KBM-7 (cell line): ENCODE data around the gene PRR20A.
"Not testable (repeated sequence)": the region's sequence is repeated elsewhere in the genome, so short reads cannot be mapped to it uniquely, and the experiment has no call there.

Source experiments
- DNase-seq: peaks from one replicate; pipeline ENCODE4 v3.0.0-alpha.2; 2015
- in situ Hi-C: fragments of 300-500 bp; cut with MboI; formaldehyde crosslinking; loops from 2 replicates; pipeline ENCODE4 v1.14.3; 2020; ENCODE audit warnings: low sequenced_read_pairs, low pct_unique_long_range_greater_than_20kb, mixed read lengths

Gene PRR20A

GRCh38 chr13:57140235-57140968 lies at the start of gene PRR20A:
Gene PRR20A, plus strand, starts transcription at chr13:57140918. Its CDS starts 387 bp downstream, at chr13:57141305.
- DNase-seq, in situ Hi-C loops: not testable (repeated sequence)

GRCh38 chr13:57114945-57115344 lies 25.8 kb upstream of the PRR20A start:
- in situ Hi-C loops = no loop called here
- no peak for DNase-seq

GRCh38 chr13:57123681-57124080 lies 17.0 kb upstream of the PRR20A start:
- DNase-seq = no peak
- in situ Hi-C loops = no loop called here

GRCh38 chr13:57128909-57129308 lies 11.8 kb upstream of the PRR20A start:
- no peak for DNase-seq
- in situ Hi-C loops = no loop called here

- no peak for DNase-seq
- in situ Hi-C loops = no loop called here
These were observed 4.6 kb upstream of the PRR20A start for GRCh38 chr13:57136093-57136492.

- in situ Hi-C loops = no loop called here
These were observed 3.1 kb upstream of the PRR20A start for GRCh38 chr13:57137585-57137984.

GRCh38 chr13:57138988-57139387 lies 1.7 kb upstream of the PRR20A start:
- no peak for DNase-seq
- in situ Hi-C loops = no loop called here

More at GRCh38 chr13:57137585-57137984, 3.1 kb upstream of the PRR20A start:
- DNase-seq = no peak

GRCh38 chr13:57139781-57140180 lies 937 bp upstream of the PRR20A start:
- in situ Hi-C loops, DNase-seq: not testable (repeated sequence)

- in situ Hi-C loops, DNase-seq: not testable (repeated sequence)
These were observed 6.5 kb downstream of the PRR20A start, which contains the start of gene PRR20B for GRCh38 chr13:57147188-57147587. Gene PRR20B, plus strand, starts transcription at chr13:57147488. Its CDS starts 387 bp downstream, at chr13:57147875.

GRCh38 chr13:57148106-57148505 lies 7.4 kb downstream of the PRR20A start:
- in situ Hi-C loops = not testable (repeated sequence)

GRCh38 chr13:57153761-57154160 lies 13.0 kb downstream of the PRR20A start, which contains the start of gene PRR20C:
Gene PRR20C, plus strand, starts transcription at chr13:57154061. Its CDS starts 387 bp downstream, at chr13:57154448.
- in situ Hi-C loops, DNase-seq: not testable (repeated sequence)

More at GRCh38 chr13:57148106-57148505, 7.4 kb downstream of the PRR20A start:
- not testable (repeated sequence) for DNase-seq

- DNase-seq, in situ Hi-C loops: not testable (repeated sequence)
These were observed 19.6 kb downstream of the PRR20A start, which contains the start of gene PRR20D for GRCh38 chr13:57160332-57160731. Gene PRR20D, plus strand, starts transcription at chr13:57160632. Its CDS starts 387 bp downstream, at chr13:57161019.

- DNase-seq, in situ Hi-C loops: not testable (repeated sequence)
These were observed 26.2 kb downstream of the PRR20A start, which contains the start of gene PRR20E for GRCh38 chr13:57166897-57167296. Gene PRR20E, plus strand, starts transcription at chr13:57167197. Its CDS starts 387 bp downstream, at chr13:57167584.

- DNase-seq = no peak
- in situ Hi-C loops = no loop called here
These were observed 50.9 kb downstream of the PRR20A start for GRCh38 chr13:57191667-57192066.
